CD4-positive, alpha-beta T cell (primary cell): ENCODE data around the gene GAST. TPM values are rescaled to one million over a fixed set of nuclear protein-coding genes. Genes with fewer than 3 reads are reported as not detected.

Experiments used
- ATAC-seq: fragments of 200-7000 bp; cut with Tn5 transposase; one replicate; pipeline ENCODE4 v1.10.0; 2022; ENCODE audit warnings: mild to moderate bottlenecking; ENCODE audit not compliant: poor library complexity
- CTCF ChIA-PET: fragments of 350-600 bp; sonication (Branson Sonifier 250); formaldehyde crosslinking; loops from one replicate; lab custom pipeline; 2021; ENCODE audit warnings: antibody characterized with exemption, inconsistent platforms; lab: Charles Lee
- POLR2A ChIA-PET: fragments of 350-600 bp; sonication (Branson Sonifier 250); formaldehyde crosslinking; loops from one replicate; lab custom pipeline; 2021; ENCODE audit warnings: antibody characterized with exemption, inconsistent platforms; lab: Charles Lee
- DNase-seq, 14 experiments: peaks; one replicate each; pipeline ENCODE4 v3.0.0-alpha.2; 2013 to 2020; ENCODE audit warnings: mixed read lengths in 2 of 14
- H3K27ac ChIP-seq, 2 donors: one replicate each; pipeline versions ENCODE4 v1.5.1 to v1.7.0; 2013; ENCODE audit warnings: low read length in 2 of 2, low read depth in 1 of 2, mild to moderate bottlenecking in 1 of 2
- H3K27me3 ChIP-seq, 2 experiments: 1 replicate in 1 of 2; 2 replicates in 1 of 2; pipeline versions ENCODE4 v1.6.1 to v1.7.0; 2013; ENCODE audit warnings: low read length in 2 of 2, control low read depth in 1 of 2, mild to moderate bottlenecking in 1 of 2, moderate library complexity in 1 of 2; ENCODE audit not compliant: insufficient read depth in 2 of 2, control insufficient read depth in 1 of 2
- H3K36me3 ChIP-seq: one replicate; pipeline ENCODE4 v1.6.1; 2013; ENCODE audit warnings: low read length, control low read depth; ENCODE audit not compliant: insufficient read depth
- H3K4me1 ChIP-seq: one replicate; pipeline ENCODE4 v1.6.1; 2013; ENCODE audit warnings: low read length, control low read depth; ENCODE audit not compliant: insufficient read depth
- H3K4me3 ChIP-seq: one replicate; pipeline ENCODE4 v1.5.1; 2013; ENCODE audit warnings: mild to moderate bottlenecking, low read length, moderate library complexity
- H3K9me3 ChIP-seq, 2 experiments: 1 replicate in 1 of 2; 2 replicates in 1 of 2; pipeline versions ENCODE4 v1.6.1 to v1.7.0; 2013; ENCODE audit warnings: low read length in 2 of 2, mild to moderate bottlenecking in 2 of 2, control low read depth in 1 of 2, moderate library complexity in 1 of 2; ENCODE audit not compliant: control insufficient read depth in 1 of 2, insufficient read depth in 1 of 2
- H3K27ac Mint-ChIP-seq: one replicate; pipeline ENCODE4 v1.8.0; 2020; ENCODE audit warnings: mixed read lengths
- H3K27me3 Mint-ChIP-seq: one replicate; pipeline ENCODE4 v1.8.0; 2021; ENCODE audit warnings: mixed read lengths
- H3K36me3 Mint-ChIP-seq: one replicate; pipeline ENCODE4 v1.8.0; 2021; ENCODE audit warnings: low read depth, mixed read lengths
- H3K4me1 Mint-ChIP-seq: one replicate; pipeline ENCODE4 v1.8.0; 2021; ENCODE audit warnings: low read depth, mixed read lengths
- H3K4me3 Mint-ChIP-seq: one replicate; pipeline ENCODE4 v1.8.0; 2020; ENCODE audit warnings: mild to moderate bottlenecking, mixed read lengths
- H3K9me3 Mint-ChIP-seq: one replicate; pipeline ENCODE4 v1.8.0; 2020; ENCODE audit warnings: mixed read lengths
- CTCF ChIP-seq: fragments of 200-600 bp; IDR thresholded peaks from one replicate; pipeline ENCODE4 v1.8.0; 2022; ENCODE audit warnings: antibody characterized with exemption, mild to moderate bottlenecking
- intact Hi-C, 2 experiments: fragments of 100-400 bp; cut with DNase I in 1 of 2; cut with micrococcal nuclease in 1 of 2; formaldehyde crosslinking; loops; one replicate each; pipeline versions ENCODE4 v1.15.1 to v1.9.0; 2023 to 2025; cut with DNase I, micrococcal nuclease
- total RNA-seq, 174 experiments: library from RNA in 2 of 174; stranded (reverse) in 2 of 174; gene quantifications; one replicate each; pipeline ENCODE4 v1.2.3 and lab custom pipeline; 2021 to 2026

GAST gene
- total RNA-seq, 2 experiments from 2014 or later, result not detected

GRCh38 chr17:41705271-41705991, 6.7 kb upstream of the GAST start:
- CTCF ChIA-PET, result interaction anchor here (1.0 to 1.3 kb wide), 2 partner anchors 9 to 43 kb away, joined by 3 read pairs; no protein-coding TSS in a partner anchor
- Mint-ChIP-seq H3K27ac (no peak overlapping the region), H3K4me1 (peaks cover 6% of the 10 kb centered on the region), H3K27me3 (peaks cover 6% of the 10 kb centered on the region), H3K4me3 (no peak overlapping the region), H3K9me3 (no peaks in the 10 kb centered on the region), H3K36me3 (no peaks in the 10 kb centered on the region)
- TF ChIP-seq CTCF, result no peak
- Histone ChIP-seq H3K4me1 (peaks cover 3% of the 10 kb centered on the region), H3K27ac (no peak overlapping the region), H3K36me3 (no peaks in the 10 kb centered on the region), H3K4me3 (no peak overlapping the region), H3K27me3 (no peaks in the 10 kb centered on the region), H3K9me3 (no peaks in the 10 kb centered on the region)
- intact Hi-C loops, result no loop called here
- POLR2A ChIA-PET, result interaction anchor here (0.6 to 2.3 kb wide), 2 partner anchors 17 to 624 kb away, joined by 4 to 12 read pairs; partner anchors contain the start of gene EIF1
- DNase-seq (no peak), ATAC-seq (no peak)

- TF ChIP-seq CTCF, result no peak
- Mint-ChIP-seq H3K27ac (no peak overlapping the region), H3K4me3 (no peak overlapping the region), H3K9me3 (no peaks in the 10 kb centered on the region), H3K36me3 (no peaks in the 10 kb centered on the region), H3K27me3 (peaks cover 6% of the 10 kb centered on the region), H3K4me1 (no peaks in the 10 kb centered on the region)
- H3K4me3 ChIP-seq, result no peak overlapping the region
- ChIA-PET CTCF (interaction anchor here (0.7 to 1.5 kb wide), 2 partner anchors 12 to 985 kb away, joined by 3 to 5 read pairs; no protein-coding TSS in a partner anchor), POLR2A (interaction anchor here (0.6 to 0.9 kb wide), 2 partner anchors 12 to 19 kb away, joined by 3 read pairs; no protein-coding TSS in a partner anchor)
- intact Hi-C loops, result no loop called here
- H3K27me3 ChIP-seq, result peaks cover 0 to 2% of the 10 kb centered on the region in 2 experiments
- H3K9me3 ChIP-seq, result no peaks in the 10 kb centered on the region
- H3K4me1 ChIP-seq, result no peaks in the 10 kb centered on the region
- no peaks in the 10 kb centered on the region for H3K36me3 ChIP-seq
- H3K27ac ChIP-seq, result no peak overlapping the region
- DNase-seq (no peak), ATAC-seq (no peak)
These were observed 4.1 kb upstream of the GAST start for GRCh38 chr17:41707803-41708669.

GRCh38 chr17:41710472-41711090, 1.6 kb upstream of the GAST start:
- POLR2A ChIA-PET, result no interaction called here

More at GRCh38 chr17:41710472-41711090, 1.6 kb upstream of the GAST start:
- H3K9me3 ChIP-seq, result no peaks in the 10 kb centered on the region
- no peak for TF ChIP-seq CTCF
- H3K4me1 ChIP-seq, result no peaks in the 10 kb centered on the region
- ATAC-seq (no peak), DNase-seq (peak in 1 of 14 experiments; percentile 23)
- H3K36me3 ChIP-seq, result no peaks in the 10 kb centered on the region
- peaks cover 0 to 2% of the 10 kb centered on the region in 2 experiments for H3K27me3 ChIP-seq
- H3K4me1 Mint-ChIP-seq, result no peaks in the 10 kb centered on the region
- no peaks in the 10 kb centered on the region for H3K36me3 Mint-ChIP-seq
- CTCF ChIA-PET, result interaction anchor here (0.6 kb wide), 1 partner anchor 48 kb away, joined by 4 read pairs; no protein-coding TSS in a partner anchor
- no peak overlapping the region for H3K4me3 Mint-ChIP-seq
- no peak overlapping the region for H3K4me3 ChIP-seq
- intact Hi-C loops, result no loop called here
- H3K27me3 Mint-ChIP-seq, result peaks cover 6% of the 10 kb centered on the region
- H3K9me3 Mint-ChIP-seq, result no peaks in the 10 kb centered on the region
- no peak overlapping the region for H3K27ac Mint-ChIP-seq
- no peak overlapping the region for H3K27ac ChIP-seq
